ENCODE data around the gene MYBPH. TPM values are rescaled to one million over a fixed set of nuclear protein-coding genes. Genes with fewer than 3 reads are reported as not detected.

MYBPH gene
- total RNA-seq, 1 donor from 2014 or later, result not detected

- no peak for DNase-seq (ENCODE audit: low read depth)
Measured at GRCh38 chr1:203200916-203201315, 25.3 kb upstream of the MYBPH start.

GRCh38 chr1:203199816-203200571 lies 24.4 kb upstream of the MYBPH start:
- DNase-seq (ENCODE audit: low read depth), result peak; percentile 22

- no peak for DNase-seq (ENCODE audit: low read depth)
Measured at GRCh38 chr1:203199481-203199815, 23.8 kb upstream of the MYBPH start.

- no peak for DNase-seq (ENCODE audit: low read depth)
Measured at GRCh38 chr1:203199002-203199401, 23.4 kb upstream of the MYBPH start.

GRCh38 chr1:203197625-203198024 lies 22.0 kb upstream of the MYBPH start:
- DNase-seq (ENCODE audit: low read depth), result peak; percentile 94

- DNase-seq (ENCODE audit: low read depth), result peak; percentile 12
Measured at GRCh38 chr1:203196371-203196770, 20.7 kb upstream of the MYBPH start.

- DNase-seq (ENCODE audit: low read depth), result no peak
Measured at GRCh38 chr1:203190949-203191348, 15.3 kb upstream of the MYBPH start.

- DNase-seq (ENCODE audit: low read depth), result no peak
Measured at GRCh38 chr1:203189951-203190352, 14.3 kb upstream of the MYBPH start.

GRCh38 chr1:203188686-203189232 lies 13.1 kb upstream of the MYBPH start:
- no peak for DNase-seq (ENCODE audit: low read depth)

GRCh38 chr1:203187689-203188264 lies 12.2 kb upstream of the MYBPH start:
- DNase-seq (ENCODE audit: low read depth), result no peak

- no peak for DNase-seq (ENCODE audit: low read depth)
Measured at GRCh38 chr1:203187304-203187685, 11.7 kb upstream of the MYBPH start.

GRCh38 chr1:203186446-203187303 lies 11.0 kb upstream of the MYBPH start, which contains the start of gene CHI3L1:
Gene CHI3L1 (minus strand): TSS chr1:203186704. CDS start chr1:203186623, 81 bp downstream.
- DNase-seq (ENCODE audit: low read depth), result peak; percentile 59

GRCh38 chr1:203186091-203186445 lies 10.4 kb upstream of the MYBPH start:
- DNase-seq (ENCODE audit: low read depth), result no peak

GRCh38 chr1:203185585-203185984 lies 10.0 kb upstream of the MYBPH start:
- no peak for DNase-seq (ENCODE audit: low read depth)

- DNase-seq (ENCODE audit: low read depth), result no peak
Measured at GRCh38 chr1:203185061-203185461, 9.4 kb upstream of the MYBPH start.

- no peak for DNase-seq (ENCODE audit: low read depth)
Measured at GRCh38 chr1:203184467-203184866, 8.8 kb upstream of the MYBPH start.

GRCh38 chr1:203183828-203184227 lies 8.2 kb upstream of the MYBPH start:
- no peak for DNase-seq (ENCODE audit: low read depth)

GRCh38 chr1:203182387-203182953 lies 6.8 kb upstream of the MYBPH start:
- DNase-seq (ENCODE audit: low read depth), result no peak

GRCh38 chr1:203181586-203182386 lies 6.2 kb upstream of the MYBPH start:
- no peak for DNase-seq (ENCODE audit: low read depth)

GRCh38 chr1:203180611-203181330 lies 5.1 kb upstream of the MYBPH start:
- no peak for DNase-seq (ENCODE audit: low read depth)

GRCh38 chr1:203179667-203180005 lies 4.0 kb upstream of the MYBPH start:
- no peak for DNase-seq (ENCODE audit: low read depth)
